Measurements from ENCODE around the gene SENP8.

- TF ChIP-seq EZH2phosphoT487 (IDR thresholded peaks at IDR 0.05; ENCODE audit: low read depth) = no peak
- no peak for TF ChIP-seq CTCF (IDR thresholded peaks at IDR 0.05; ENCODE audit: low read depth, low read length)
Observed at GRCh38 chr15:72105111-72105510, 13.1 kb upstream of the SENP8 start.
